GM18505 (cell line): ENCODE data around the gene ZMYND10.
"Not testable (repeated sequence)": the region's sequence is repeated elsewhere in the genome, so short reads cannot be mapped to it uniquely, and the experiment has no call there.

Source experiments
- ATAC-seq: cut with Tn5 transposase; IDR thresholded peaks from one replicate; pipeline ENCODE4 v1.9.1; 2021; ENCODE audit not compliant: unreplicated experiment
- POLR2A ChIP-seq: IDR thresholded peaks from 4 replicates; pipeline ENCODE4 v1.6.1; 2011; ENCODE audit warnings: borderline replicate concordance; ENCODE audit not compliant: insufficient read depth, insufficient read length; ENCODE audit errors: extremely low read depth

ZMYND10 gene

DNA sequence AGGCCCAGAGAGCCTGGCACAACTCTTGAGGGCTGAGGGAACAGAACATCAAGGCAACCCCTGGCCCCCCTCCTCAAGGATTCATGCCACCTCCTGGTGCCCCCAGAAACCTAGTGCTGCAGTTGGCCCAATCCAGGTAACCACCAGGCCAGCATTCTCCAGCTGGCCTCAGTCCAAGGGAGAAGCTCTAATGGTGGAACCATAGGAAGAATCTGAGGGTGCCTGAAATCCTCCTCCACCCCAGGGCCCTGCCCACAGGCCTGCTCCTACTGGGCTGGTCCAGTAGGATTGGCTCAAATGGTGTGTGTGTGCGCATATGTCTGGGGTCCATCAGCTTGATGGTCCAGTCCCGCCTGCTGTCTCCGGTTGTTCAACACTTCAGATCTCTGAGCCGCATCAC, 30.7 kb downstream of the ZMYND10 start:
- no peak for TF ChIP-seq POLR2A
- ATAC-seq, result no peak

DNA sequence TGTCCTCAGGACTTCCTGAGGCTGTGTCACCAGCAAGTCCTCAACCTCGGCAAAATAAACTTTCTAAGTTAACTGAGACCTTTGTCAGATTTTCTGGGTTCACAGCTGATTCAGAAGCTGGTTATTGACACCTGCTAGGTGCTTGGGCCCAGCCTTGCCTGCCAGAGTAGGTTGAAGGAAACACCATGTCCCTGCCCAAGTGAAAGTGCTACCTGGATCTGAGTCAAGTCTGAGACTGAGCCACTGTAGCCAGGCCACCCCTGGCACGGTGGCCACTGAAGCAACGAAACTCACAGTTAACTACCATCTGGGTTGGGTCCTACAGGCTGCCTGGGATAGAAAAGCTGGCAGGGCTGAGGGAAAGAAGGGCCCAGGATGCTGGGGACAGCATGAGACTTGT, 31.2 kb downstream of the ZMYND10 start:
- ATAC-seq, result no peak
- TF ChIP-seq POLR2A, result no peak

DNA sequence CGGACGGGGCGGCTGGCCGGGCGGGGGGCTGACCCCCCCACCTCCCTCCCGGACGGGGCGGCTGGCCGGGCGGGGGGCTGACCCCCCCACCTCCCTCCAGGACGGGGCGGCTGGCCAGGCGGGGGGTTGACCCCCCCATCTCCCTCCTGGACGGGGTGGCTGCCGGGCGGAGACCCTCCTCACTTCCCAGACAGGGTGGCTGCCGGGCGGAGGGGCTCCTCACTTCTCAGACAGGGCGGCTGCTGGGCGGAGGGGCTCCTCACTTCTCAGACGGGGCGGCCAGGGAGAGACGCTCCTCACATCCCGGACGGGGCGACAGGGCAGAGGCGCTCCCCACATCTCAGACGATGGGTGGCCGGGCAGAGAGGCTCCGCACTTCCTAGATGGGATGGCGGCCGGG, 33.5 kb downstream of the ZMYND10 start:
- not testable (repeated sequence) for ATAC-seq

DNA sequence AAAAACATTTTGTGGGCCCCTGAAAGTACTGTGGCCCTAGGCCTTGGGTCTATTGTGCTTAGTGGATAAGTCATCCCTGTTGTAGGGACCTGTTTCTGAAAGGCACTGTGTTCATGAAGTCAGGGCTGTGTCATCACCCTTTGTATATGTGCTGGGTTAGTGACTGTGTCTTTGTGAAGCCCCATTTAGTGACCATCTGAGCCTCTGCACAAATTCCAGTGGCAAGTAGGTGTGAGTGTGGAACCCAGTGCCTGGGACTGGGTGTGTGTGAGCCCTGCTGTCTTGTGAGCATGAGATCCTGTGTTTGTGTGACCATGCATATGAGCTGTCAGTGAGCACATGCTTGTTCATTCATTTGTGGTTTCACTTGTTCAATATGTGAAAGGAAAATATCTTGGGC, 40.9 kb downstream of the ZMYND10 start:
- no peak for ATAC-seq
- no peak for TF ChIP-seq POLR2A

DNA sequence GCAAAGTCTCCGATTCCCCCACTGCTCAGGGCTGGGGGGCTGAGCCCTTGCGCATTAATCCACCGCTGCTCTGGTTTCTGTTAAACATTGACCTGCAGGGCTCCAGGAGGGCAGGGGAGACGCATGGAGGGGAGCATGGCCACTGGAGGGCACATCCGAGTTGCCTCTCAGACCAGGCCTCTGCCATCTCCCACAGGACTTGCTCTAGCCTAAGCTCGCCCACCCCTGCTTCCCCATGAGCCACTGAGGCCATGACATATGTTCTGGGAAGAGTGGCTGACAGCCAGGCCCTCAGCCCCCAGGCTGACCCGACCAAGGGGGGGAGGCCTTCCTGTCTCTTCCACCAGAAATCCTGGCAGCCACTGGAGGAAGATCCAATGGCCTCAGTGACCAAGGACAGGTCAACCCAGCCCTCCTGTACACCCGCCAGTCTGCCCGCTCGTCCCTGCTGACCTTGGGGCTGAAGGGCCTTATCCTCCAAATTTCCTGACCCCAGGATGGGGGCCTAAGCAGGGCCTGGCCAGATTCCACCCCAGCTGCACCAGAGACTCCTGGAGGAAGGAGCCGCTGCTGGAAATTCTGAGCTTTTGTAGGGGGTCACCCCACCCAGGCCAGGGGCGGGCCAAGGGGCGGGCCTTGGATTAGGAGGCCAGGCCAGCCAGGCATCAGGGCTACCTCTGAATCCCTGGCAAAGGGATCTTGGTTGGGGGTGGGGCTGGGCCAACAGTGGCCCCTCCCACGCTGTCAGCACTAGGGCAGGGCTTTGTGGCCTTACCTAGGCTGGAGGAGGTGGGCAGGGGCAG, 42.3 kb downstream of the ZMYND10 start, which contains the start of gene HYAL1:
Gene HYAL1 (minus strand): TSS at position 562 of the 803 bp plus-strand sequence. CDS start 618 bp downstream, outside the sequence.
- TF ChIP-seq POLR2A, result no peak
- no peak for ATAC-seq

DNA sequence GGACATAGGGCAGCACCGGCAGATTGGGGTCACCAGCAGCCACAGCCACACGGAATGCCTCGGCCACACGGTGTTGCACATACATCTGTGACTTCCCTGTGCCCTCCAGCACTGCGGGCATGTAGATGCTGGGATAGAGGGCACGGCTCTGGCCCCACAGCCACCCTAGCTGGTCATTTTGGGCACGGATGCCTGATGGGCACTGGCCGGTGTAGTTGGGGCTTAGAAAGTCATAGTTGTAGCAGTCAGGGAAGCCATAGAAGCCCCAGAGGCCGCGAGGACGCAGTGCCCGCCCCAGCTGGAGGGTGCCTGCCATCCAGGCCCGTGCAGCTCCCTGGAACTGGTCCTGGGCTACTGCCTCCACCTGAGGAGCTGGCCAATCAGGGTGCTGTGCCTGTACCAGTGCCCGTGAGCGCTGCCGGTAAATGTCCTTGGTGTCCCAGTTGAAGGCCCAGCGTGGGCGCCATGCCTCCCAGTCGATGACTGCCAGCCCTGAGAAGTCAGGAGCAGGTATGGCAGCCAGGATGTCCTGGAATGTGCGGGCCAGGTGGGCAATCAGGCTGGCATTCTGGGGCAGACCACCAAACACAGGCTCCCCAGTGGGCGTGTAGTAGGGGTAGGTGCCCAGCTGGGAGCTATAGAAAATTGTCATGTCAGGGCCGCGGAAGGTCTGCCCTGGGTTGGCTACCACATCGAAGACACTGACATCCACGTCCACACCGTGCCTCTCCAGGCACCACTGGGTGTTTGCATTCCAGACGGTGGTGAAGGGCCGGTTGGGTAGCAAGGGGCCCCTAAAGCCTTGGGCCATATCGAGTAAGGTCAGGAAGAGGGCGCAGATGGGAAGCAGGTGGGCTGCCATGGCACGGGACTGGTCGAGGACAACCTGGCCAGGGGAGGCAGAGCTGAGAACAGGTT, 43.2 kb downstream of the ZMYND10 start:
- TF ChIP-seq POLR2A, result no peak
- no peak for ATAC-seq

DNA sequence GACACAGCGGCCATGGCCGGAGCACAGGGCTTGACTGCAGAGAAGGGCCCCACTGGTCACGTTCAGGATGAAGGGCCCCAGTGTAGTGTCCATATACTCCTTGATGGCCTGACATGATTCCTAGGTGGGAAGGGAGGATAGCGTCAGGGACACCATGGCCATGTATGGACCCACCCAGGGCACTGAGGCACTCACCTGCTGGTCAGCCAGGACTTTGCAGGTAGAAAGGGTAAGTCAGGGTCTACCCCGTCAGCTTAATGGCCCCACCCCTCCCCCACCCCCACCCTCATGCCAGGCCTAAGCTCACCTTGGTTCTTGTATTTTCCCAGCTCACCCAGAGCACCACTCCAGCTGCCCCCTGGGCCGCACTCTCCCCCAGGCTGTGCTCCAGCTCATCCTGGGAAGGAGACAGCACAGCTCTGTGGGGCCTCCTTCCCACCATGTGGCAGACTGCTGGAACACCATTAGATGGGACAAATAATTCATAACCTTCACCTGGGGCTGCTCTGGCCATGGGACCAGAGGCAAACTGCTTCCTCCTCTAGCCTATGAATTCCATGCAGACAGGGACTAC, 44.8 kb downstream of the ZMYND10 start:
- ATAC-seq, result no peak
- no peak for TF ChIP-seq POLR2A

DNA sequence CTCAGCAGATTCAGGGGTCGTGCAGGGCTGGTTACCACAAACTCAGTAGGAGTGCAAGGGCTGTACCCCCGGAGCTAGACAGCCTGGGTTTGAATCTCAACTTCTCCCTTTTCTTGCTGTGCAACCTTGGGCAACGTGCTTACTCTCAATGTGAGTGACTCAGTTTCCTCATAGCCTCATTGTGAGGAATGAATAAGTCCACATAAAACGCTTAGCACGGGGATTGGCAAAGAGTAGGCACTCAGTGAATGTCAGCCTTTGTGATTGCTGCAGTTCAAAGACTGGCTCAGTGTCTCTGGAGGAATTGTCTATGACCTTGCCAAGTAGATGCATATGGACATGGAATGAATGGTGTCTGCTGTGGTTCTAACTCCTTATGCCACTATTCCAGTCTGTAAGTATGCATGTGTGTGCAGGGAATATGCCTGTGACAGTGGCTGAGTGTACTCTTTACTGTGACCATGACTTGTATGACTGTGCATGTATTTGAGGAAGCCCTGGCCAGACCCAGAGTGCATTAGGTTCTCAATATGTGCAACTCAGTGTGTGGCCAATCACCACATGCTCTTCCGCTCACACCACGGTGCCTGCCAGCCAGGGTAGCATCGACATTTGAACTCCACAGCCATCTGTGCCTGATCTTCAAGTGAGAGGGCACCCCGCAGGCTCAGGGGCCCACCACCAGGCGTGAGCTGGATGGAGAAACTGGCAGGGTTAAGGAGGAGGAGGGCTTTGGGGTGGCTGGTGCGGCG, 45.4 kb downstream of the ZMYND10 start:
- ATAC-seq, result no peak
- no peak for TF ChIP-seq POLR2A

DNA sequence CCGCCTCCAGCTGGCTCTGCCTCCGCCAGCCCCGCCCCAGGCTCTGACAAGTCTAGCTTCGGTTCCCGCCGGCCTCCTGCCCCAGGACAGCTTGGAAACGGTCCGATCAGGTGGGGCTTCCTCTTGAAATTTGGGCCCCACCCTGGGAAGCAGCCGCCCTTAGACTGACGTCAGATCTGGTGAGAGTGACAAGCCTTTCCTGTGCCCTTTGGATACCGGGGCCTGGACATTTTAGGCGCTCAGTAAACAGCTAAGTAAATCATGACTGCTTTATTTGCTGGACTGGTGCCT, 45.9 kb downstream of the ZMYND10 start:
- ATAC-seq, result no peak
- no peak for TF ChIP-seq POLR2A

DNA sequence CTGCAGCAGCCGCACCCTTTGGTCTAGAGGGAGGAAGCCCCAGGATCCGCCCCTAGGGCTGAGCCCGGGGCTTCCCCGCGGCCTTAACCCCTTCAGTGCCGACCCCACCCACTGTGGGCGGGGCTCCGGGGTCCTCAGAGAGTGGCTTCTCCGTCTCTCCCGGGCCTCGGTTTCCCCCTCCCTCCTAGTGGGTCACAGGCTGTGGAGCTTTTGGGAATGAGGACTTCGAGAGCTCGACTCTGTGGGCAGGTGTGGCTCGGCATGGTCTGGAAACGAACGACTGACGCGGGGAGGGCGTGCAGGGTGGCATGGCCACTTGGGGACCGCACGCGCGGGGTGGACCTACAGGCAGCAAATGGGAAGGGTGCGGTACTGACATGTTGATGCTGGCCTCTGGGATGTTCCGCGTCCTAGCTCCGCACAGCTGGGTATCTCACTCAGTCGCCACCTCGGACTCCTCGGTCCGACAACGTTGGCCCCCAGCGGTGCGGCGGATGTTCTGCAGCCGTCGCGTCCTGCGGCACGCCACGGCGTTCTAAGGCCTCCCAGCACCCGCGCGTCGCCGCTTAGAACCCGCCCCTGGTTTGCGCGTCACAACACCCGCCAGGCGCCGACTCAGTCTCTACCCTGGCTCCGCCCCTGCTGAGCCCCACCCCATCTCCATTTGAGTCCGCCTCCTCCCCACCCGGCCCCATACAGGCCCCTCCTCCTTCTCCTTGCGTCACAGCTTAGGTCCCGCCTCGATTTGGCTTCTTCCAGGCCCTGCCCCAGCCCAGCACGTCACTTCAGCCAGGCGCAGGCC, 46.5 kb downstream of the ZMYND10 start, which contains the start of the genes HYAL3 and NAA80:
Gene HYAL3 (minus strand): TSS at position 570 of the 802 bp plus-strand sequence. CDS start 3,803 bp downstream, outside the sequence.
Gene NAA80 (minus strand): TSS at position 570 of the 802 bp plus-strand sequence. CDS start 1,942 bp downstream, outside the sequence.
- ATAC-seq, result peak; percentile 85
- TF ChIP-seq POLR2A, result peak; percentile 91

DNA sequence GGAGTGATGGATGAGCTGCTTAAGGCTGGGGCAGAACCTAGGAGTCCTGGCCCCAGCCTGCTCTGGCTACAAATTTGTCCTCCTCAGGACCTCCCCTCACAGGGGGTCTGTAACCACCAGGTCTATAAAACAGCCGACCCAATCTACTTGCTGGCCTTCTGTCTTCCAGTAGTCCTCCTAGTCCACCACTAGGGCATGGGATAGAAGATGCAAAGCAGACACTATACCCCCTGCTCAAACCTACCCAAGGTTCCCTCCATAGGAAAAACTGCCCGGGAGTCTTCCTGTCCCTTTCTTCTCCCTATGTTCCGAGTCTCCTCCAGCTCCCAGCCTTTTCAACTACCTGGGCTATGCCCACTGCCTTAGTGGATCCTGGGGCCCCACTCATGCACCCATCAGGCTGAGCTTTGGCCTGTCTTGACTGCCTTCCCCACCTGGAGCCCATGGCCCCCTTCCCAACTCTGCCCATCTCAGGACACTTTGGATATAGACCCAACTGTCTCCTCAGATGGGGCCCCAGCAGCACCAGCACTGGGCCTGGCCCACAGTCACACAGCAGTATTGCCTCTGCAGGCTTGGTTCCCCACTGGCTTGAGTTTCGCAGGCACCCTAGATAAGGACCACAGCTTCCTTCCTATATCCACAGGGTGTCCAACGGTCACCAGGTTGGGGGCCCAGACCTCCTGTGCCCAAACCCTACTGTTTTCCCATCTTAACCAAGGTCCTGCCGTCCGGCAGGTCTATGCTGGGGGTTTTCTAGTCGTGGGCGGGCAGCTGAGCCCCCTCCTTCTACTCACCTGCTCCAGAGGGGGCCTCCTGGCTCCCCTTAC, 47.4 kb downstream of the ZMYND10 start:
- TF ChIP-seq POLR2A, result no peak
- ATAC-seq, result no peak

DNA sequence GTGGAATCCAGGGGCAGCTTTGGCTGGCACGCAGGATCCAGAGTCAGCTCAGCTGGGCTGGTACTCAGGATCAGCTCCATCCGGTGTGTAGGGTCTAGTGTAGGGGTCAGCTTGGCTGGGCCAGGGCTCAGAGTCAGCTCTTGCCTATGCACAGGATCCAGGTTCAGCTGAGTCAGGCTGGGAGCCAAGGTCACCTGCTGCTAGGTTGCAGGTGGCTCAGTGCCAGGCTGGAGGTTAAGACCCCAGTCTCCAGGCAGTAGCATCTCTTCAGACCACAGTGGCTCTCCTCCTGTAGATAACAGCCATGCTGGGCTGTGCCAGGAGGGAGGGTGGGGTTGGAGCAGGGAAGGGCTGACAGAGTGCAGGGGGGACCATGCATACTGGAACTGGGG, 48.2 kb downstream of the ZMYND10 start:
- no peak for ATAC-seq
- no peak for TF ChIP-seq POLR2A
